Smooth muscle cell (in vitro differentiated cells): ENCODE data around the gene CHRDL2. TPM values are rescaled to one million over a fixed set of nuclear protein-coding genes. Genes with fewer than 3 reads are reported as not detected.

ENCODE experiments used
- DNase-seq: peaks from one replicate; lab custom pipeline; 2025; ENCODE audit not compliant: unreplicated experiment; lab: John Stamatoyannopoulos, UW
- H2AFZ ChIP-seq: fragments of 200-600 bp; sonication (generic); 2 replicates; pipeline ENCODE4 v1.6.0; 2016; ENCODE audit warnings: antibody characterized with exemption, low read depth, mild to moderate bottlenecking
- H3F3A ChIP-seq: fragments of 200-600 bp; sonication (generic); 2 replicates; pipeline ENCODE4 v1.6.0; 2017; ENCODE audit warnings: antibody characterized with exemption, low read depth
- H3K27ac ChIP-seq: fragments of 200-600 bp; sonication (generic); 2 replicates; pipeline ENCODE4 v1.5.1; 2016; ENCODE audit warnings: low read depth, mild to moderate bottlenecking
- H3K27me3 ChIP-seq: fragments of 200-600 bp; sonication (generic); 2 replicates; pipeline ENCODE4 v1.6.1; 2016; ENCODE audit warnings: low read depth, mild to moderate bottlenecking
- H3K36me3 ChIP-seq: fragments of 200-600 bp; sonication (generic); 2 replicates; pipeline ENCODE4 v1.5.1; 2016; ENCODE audit warnings: low read depth
- H3K4me1 ChIP-seq: fragments of 200-600 bp; sonication (generic); 2 replicates; pipeline ENCODE4 v1.5.1; 2016; ENCODE audit warnings: low read depth
- H3K4me2 ChIP-seq: fragments of 200-600 bp; sonication (generic); 2 replicates; pipeline ENCODE4 v1.6.0; 2016; ENCODE audit warnings: mild to moderate bottlenecking
- H3K4me3 ChIP-seq: fragments of 200-600 bp; sonication (generic); 2 replicates; pipeline ENCODE4 v1.5.1; 2016; ENCODE audit warnings: mild to moderate bottlenecking
- H3K79me2 ChIP-seq: fragments of 200-600 bp; sonication (generic); 2 replicates; pipeline ENCODE4 v1.6.0; 2016; ENCODE audit warnings: low read depth, mild to moderate bottlenecking
- H3K9ac ChIP-seq: fragments of 200-600 bp; sonication (generic); 2 replicates; pipeline ENCODE4 v1.6.0; 2016; ENCODE audit warnings: low read depth
- H3K9me3 ChIP-seq: fragments of 200-600 bp; sonication (generic); replicated peaks from 2 replicates; pipeline ENCODE4 v1.5.1; 2016; ENCODE audit warnings: low read depth
- H4K20me1 ChIP-seq: fragments of 200-600 bp; sonication (generic); 2 replicates; pipeline ENCODE4 v1.6.0; 2016; ENCODE audit warnings: low read depth
- CTCF ChIP-seq: fragments of 200-600 bp; sonication (generic); IDR thresholded peaks from 2 replicates; pipeline ENCODE4 v1.5.1; 2017; ENCODE audit warnings: borderline replicate concordance, mild to moderate bottlenecking, antibody characterized with exemption; ENCODE audit not compliant: insufficient read depth, poor library complexity, severe bottlenecking
- WGBS: methylation state at CpG from one replicate; pipeline ENCODE4 v1.1.7; 2016; ENCODE audit warnings: low lambda C conversion rate; 5-methylcytosine and 5-hydroxymethylcytosine counted together
- polyA plus RNA-seq: library from polyadenylated mRNA; unstranded; fragments of >200 nt; fragmentation: Nextera tagmentation; extraction: Ambion mirVana; gene quantifications from 2 replicates; pipeline ENCODE4 v1.2.1, GENCODE V29; 2016
- total RNA-seq: library from RNA; depleted of rRNA; stranded (reverse); fragments of >200 nt; gene quantifications from 2 replicates; pipeline ENCODE4 v1.2.3, GENCODE V29; 2014

Gene CHRDL2
- total and polyA plus RNA-seq, 2 experiments from 2014 or later = 13.8 to 71.4 TPM

GRCh38 chr11:74736031-74736430 lies 4.8 kb upstream of the CHRDL2 start:
- H3K36me3 ChIP-seq = no peaks in the 10 kb centered on the region
- H3F3A ChIP-seq = no peaks in the 10 kb centered on the region
- WGBS = 84% methylated on average over 2 of the region's 2 CpGs
- H3K4me3 ChIP-seq = no peak overlapping the region
- H3K4me1 ChIP-seq = peaks cover 6% of the 10 kb centered on the region
- no peak for DNase-seq
- peaks cover 37% of the 10 kb centered on the region for H3K27me3 ChIP-seq
- no peak for TF ChIP-seq CTCF
- no peaks in the 10 kb centered on the region for H4K20me1 ChIP-seq
- no peaks in the 10 kb centered on the region for H3K79me2 ChIP-seq
- no peak overlapping the region for H3K9ac ChIP-seq
- no peaks in the 10 kb centered on the region for H3K9me3 ChIP-seq
- no peak overlapping the region for H3K4me2 ChIP-seq
- no peak overlapping the region for H2AFZ ChIP-seq
- no peak overlapping the region for H3K27ac ChIP-seq

- no peak for TF ChIP-seq CTCF
- no peaks in the 10 kb centered on the region for H3F3A ChIP-seq
- H4K20me1 ChIP-seq = no peaks in the 10 kb centered on the region
- no peak overlapping the region for H3K4me3 ChIP-seq
- H3K27ac ChIP-seq = no peak overlapping the region
- H3K4me1 ChIP-seq = peaks cover 6% of the 10 kb centered on the region
- WGBS = 84% methylated on average over 6 of the region's 6 CpGs
- H3K9me3 ChIP-seq = no peaks in the 10 kb centered on the region
- no peak overlapping the region for H3K4me2 ChIP-seq
- no peaks in the 10 kb centered on the region for H3K79me2 ChIP-seq
- no peak overlapping the region for H2AFZ ChIP-seq
- DNase-seq = no peak
- H3K9ac ChIP-seq = no peak overlapping the region
- no peaks in the 10 kb centered on the region for H3K36me3 ChIP-seq
- peaks cover 43% of the 10 kb centered on the region for H3K27me3 ChIP-seq
These were observed 4.2 kb upstream of the CHRDL2 start for GRCh38 chr11:74735365-74735928.

- Histone ChIP-seq H3K36me3 (no peaks in the 10 kb centered on the region), H3K27me3 (peaks cover 52% of the 10 kb centered on the region), H3K4me1 (peaks cover 6% of the 10 kb centered on the region), H3K79me2 (no peaks in the 10 kb centered on the region), H3K4me3 (no peak overlapping the region), H3F3A (no peaks in the 10 kb centered on the region), H3K9ac (no peak overlapping the region), H3K4me2 (no peak overlapping the region), H4K20me1 (no peaks in the 10 kb centered on the region), H2AFZ (no peak overlapping the region), H3K9me3 (no peaks in the 10 kb centered on the region), H3K27ac (no peak overlapping the region)
- no peak for DNase-seq
- 90% methylated on average over 1 of the region's 1 CpG for WGBS
- no peak for TF ChIP-seq CTCF
These were observed 3.3 kb upstream of the CHRDL2 start for GRCh38 chr11:74734559-74734925.

GRCh38 chr11:74730571-74731260 lies 510 bp downstream of the CHRDL2 start:
- peaks cover 6% of the 10 kb centered on the region for H3K4me1 ChIP-seq
- no peak overlapping the region for H3K9ac ChIP-seq
- no peaks in the 10 kb centered on the region for H4K20me1 ChIP-seq
- H3F3A ChIP-seq = no peaks in the 10 kb centered on the region
- TF ChIP-seq CTCF = no peak
- peak overlapping the region; percentile 78 for H3K4me2 ChIP-seq
- H3K27ac ChIP-seq = no peak overlapping the region
- no peak overlapping the region for H2AFZ ChIP-seq
- H3K9me3 ChIP-seq = no peaks in the 10 kb centered on the region
- H3K36me3 ChIP-seq = no peaks in the 10 kb centered on the region
- DNase-seq = no peak
- no peaks in the 10 kb centered on the region for H3K79me2 ChIP-seq
- H3K27me3 ChIP-seq = peaks cover 70% of the 10 kb centered on the region
- H3K4me3 ChIP-seq = peak overlapping the region; percentile 37
- 14% methylated on average over 31 of the region's 40 CpGs for WGBS
